T-cell (primary cell): ENCODE data around the gene DBNDD1. TPM values are rescaled to one million over a fixed set of nuclear protein-coding genes. Genes with fewer than 3 reads are reported as not detected.

Source experiments
- total RNA-seq, 35 experiments: library from RNA in 6 of 35; stranded (reverse) in 6 of 35; fragments of 120-200 nt in 1 of 35; gene quantifications; one replicate each; pipeline versions ENCODE4 v1.2.1 to v1.2.4 and lab custom pipeline; 2013 to 2026

Gene DBNDD1
- total RNA-seq, 5 donors from 2014 or later (not counting 1 experiment from before 2014, with no cell fraction given) = 0.70 to 3.6 (median 0.88) TPM

Other genes starting within 250 kb of the DBNDD1 start
- 1 to 10 TPM; 7.1 to 8.3 (median 7.8) TPM for gene FANCA, start 202.8 kb downstream of the DBNDD1 start, total RNA-seq
- gene SPIRE2, start 191.0 kb downstream of the DBNDD1 start, total RNA-seq = 1 to 10 TPM in 1 of 5 donors, under 1 TPM in 3, not detected in 1; 0.23 to 1.1 (median 0.56) TPM
- 100 to 1,000 TPM; 289 to 400 (median 322) TPM for gene TCF25, start 145.9 kb downstream of the DBNDD1 start, total RNA-seq
- 10 to 100 TPM; 11.7 to 13.7 (median 12.9) TPM for gene MC1R, start 100.6 kb downstream of the DBNDD1 start, total RNA-seq
- 1 to 10 TPM in 1 of 5 donors, under 1 TPM in 4; 0.58 to 1.8 (median 0.93) TPM for gene TUBB3, start 96.1 kb downstream of the DBNDD1 start, total RNA-seq
- 10 to 100 TPM; 26.4 to 54.1 (median 49.2) TPM for gene DEF8, start 70.7 kb downstream of the DBNDD1 start, total RNA-seq
- not detected for gene PRDM7, start 57.9 kb upstream of the DBNDD1 start, total RNA-seq